HG03354 (cell line): Measurements from ENCODE around the gene POU2AF2.
"Not testable (repeated sequence)": the region's sequence is repeated elsewhere in the genome, so short reads cannot be mapped to it uniquely, and the experiment has no call there.

ENCODE experiments used
- ATAC-seq: cut with Tn5 transposase; IDR thresholded peaks from one replicate; pipeline ENCODE4 v1.9.1; 2021; ENCODE audit warnings: mild to moderate bottlenecking; ENCODE audit not compliant: unreplicated experiment, poor library complexity, severe bottlenecking

POU2AF2 gene

DNA sequence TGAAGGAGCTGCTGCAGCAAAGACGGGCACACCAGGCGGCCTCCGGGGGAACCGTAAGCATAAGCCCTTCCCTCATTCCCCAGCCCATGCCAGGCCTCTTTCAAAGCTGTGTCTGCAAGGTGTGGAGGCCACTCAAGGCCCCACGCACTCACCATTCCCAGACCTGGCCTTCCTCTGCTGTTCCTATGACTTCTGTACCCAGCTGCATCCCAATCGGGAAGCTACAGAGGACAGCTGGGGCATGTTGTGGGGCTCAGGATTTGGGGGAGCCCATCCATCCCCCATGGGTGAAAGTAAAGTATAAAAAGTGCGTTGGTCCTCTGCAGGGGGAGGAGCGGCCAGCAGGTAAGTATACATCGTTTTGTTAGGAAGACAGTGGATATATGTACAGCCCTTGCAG lies 55.0 kb downstream of the POU2AF2 start:
- ATAC-seq = no peak

- peak; percentile 54 for ATAC-seq
These were observed 55.7 kb downstream of the POU2AF2 start for GRCh38 chr11:111301004-111301841.

GRCh38 chr11:111301842-111302118 lies 56.3 kb downstream of the POU2AF2 start:
- ATAC-seq = no peak

- no peak for ATAC-seq
These were observed 56.8 kb downstream of the POU2AF2 start for GRCh38 chr11:111302298-111302697.

- ATAC-seq = no peak
These were observed 57.9 kb downstream of the POU2AF2 start for GRCh38 chr11:111303461-111303860.

DNA sequence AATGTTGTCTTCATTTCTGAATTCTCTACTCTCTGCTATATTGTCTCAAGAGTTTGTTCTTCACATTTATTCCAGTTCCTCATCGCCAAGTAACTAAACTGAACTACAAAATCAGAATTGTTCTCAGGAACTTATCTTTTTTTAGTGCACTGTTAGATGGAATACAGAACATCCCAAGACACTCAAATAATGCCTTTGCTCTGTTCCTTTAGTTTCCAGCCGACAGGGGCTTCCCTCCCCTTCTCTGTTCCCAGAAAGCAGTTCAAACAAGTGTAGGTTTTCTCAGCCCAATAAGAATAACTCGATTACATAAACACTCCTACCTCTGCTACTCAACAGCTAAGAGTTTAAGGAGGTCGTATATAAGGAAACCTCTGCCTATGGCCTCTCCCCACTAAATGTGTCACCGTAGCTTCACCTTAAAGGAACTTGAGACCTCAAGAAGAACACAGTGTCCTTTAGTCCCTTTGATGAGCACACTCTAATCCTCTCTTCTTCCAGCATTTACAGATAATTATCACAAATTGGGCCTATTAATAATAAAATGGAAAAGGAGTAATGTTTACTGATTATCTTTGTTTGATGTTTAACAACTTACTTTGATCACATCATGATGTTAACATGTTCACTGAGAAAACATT lies 59.8 kb downstream of the POU2AF2 start:
- no peak for ATAC-seq

DNA sequence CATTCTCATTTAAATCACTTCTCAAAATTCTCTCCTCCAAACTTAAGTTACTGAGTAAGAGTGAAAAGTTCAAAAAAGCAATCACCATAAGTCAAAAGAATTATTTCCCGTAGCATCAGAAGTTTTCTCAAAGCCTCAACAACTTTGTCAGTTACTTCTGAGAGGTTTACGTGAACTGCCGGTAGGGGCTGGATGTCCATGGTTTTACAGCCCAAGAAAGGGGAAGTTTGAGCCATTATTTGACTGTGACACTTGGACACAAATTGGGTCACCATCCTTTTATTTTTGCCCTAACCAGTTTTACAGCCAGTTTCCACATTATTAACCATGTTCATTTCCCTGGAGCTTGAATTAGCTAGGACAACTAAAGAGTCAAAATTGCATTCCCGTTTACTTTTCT lies 60.4 kb downstream of the POU2AF2 start:
- ATAC-seq = no peak

DNA sequence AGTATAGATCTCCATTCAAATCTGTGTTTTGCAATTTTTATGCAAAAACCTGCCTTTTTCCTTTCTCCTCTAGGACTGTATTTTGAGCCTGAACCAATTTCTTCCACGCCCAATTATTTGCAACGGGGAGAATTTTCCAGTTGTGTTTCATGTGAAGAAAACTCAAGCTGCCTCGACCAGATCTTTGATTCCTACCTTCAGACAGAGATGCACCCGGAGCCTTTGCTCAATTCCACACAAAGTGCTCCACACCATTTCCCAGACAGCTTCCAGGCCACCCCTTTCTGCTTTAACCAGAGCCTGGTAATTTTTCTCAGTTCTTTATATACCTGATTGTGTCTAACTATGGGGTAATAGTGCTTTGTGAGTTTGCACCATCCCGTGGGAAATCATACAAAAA lies 60.8 kb downstream of the POU2AF2 start:
- no peak for ATAC-seq

DNA sequence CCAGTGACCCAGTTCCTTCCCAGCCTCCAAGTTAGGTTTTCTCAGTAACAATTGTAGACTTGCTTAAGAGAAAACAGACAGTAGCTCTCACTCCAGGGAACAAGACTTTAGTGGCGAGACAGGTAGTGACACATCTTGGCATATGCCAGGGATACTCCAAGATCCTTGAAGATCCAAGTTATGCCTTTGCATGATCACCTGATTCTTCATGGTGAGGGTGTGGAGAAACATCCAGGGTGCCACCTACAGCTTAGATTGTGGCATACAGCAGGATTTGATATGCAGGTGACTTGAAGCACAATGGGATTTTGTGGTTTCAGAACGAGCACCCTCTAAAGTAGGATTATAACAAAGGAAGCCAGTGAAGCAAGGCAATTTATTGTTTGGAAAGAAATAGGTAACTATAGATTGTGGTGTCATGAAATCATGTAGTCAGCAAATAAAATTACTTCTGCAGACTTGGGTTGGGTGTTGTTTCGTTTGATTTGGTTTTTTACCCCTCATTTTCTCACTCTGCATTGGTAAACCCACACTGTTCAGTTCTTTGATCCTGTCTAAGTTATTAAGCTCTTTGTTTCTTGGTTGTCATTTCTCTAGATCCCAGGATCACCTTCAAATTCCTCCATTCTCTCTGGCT lies 62.1 kb downstream of the POU2AF2 start:
- no peak for ATAC-seq

- ATAC-seq = no peak
These were observed 62.6 kb downstream of the POU2AF2 start for GRCh38 chr11:111308140-111308539.

DNA sequence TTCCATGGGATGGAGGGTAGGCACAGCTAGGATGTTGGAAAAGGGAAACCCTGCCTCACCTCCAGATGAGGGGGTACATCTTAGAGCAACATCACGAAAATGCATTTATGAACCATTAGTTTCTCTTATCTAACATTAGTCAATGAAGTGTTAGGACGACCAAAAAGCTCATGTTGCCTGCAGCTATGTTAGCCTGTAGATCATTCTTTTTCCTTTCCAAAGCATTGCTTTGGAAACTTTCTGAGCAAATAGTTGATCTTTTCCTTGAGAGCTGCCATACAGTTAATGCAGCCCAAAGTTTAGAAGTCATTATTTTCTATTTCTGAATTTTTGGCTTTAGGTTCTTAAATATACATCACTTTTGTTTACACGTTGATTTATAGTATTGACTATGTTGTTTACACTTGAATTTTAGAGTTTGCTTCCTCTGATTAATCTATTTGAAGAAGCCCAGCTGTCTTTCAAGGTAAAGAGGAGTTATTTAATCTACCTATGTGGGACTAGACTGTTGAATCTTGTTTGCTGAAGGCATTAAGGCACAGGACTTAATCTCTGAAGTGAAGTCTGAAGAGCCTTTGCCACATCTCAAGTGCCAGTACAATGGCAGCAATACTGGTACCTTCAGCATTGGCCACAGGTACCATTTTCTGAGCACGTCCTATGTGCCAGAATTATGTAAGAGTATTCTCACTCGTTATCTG lies 63.8 kb downstream of the POU2AF2 start:
- no peak for ATAC-seq

GRCh38 chr11:111310088-111310487 lies 64.6 kb downstream of the POU2AF2 start:
- ATAC-seq = no peak

DNA sequence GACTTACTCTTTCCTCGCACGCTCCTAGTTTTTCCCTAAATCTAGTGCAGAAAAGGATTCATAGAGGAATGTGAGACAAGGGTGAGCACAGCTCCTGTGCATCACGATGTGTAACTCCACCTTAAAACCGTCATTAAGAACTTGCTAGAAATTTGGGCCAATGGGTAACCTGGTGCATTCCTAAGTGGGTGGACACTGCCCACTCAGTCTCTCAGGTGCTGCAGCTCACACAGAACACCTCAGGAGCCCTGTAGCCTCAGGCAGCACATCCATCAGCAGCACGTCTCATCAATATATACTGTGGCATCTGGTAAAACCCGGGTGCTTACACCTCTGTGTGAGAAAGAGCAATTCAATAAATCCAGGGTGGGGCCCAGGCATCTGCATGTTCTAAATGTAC lies 65.2 kb downstream of the POU2AF2 start:
- no peak for ATAC-seq

- ATAC-seq = no peak
These were observed 66.6 kb downstream of the POU2AF2 start for GRCh38 chr11:111312076-111312475.

DNA sequence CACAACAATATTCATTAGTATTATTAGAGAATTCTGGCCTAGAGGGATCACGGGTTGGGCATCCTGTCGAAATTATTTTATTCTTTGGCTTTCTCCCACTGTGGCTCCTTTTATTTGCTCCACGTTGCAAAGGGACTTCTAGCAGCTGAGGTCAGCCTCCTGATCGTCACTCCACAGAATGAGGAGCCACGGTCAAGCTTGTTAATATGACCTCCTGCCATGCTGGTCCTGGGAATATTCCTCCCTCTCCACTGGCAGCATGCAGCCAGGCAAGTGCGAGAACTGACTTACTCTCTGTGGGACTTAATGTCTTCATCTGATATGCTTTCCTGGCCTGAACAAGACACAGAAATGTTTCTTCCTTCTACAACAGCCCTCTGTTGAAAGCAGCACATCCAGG lies 73.8 kb downstream of the POU2AF2 start:
- no peak for ATAC-seq

GRCh38 chr11:111320199-111320598 lies 74.7 kb downstream of the POU2AF2 start:
- not testable (repeated sequence) for ATAC-seq

DNA sequence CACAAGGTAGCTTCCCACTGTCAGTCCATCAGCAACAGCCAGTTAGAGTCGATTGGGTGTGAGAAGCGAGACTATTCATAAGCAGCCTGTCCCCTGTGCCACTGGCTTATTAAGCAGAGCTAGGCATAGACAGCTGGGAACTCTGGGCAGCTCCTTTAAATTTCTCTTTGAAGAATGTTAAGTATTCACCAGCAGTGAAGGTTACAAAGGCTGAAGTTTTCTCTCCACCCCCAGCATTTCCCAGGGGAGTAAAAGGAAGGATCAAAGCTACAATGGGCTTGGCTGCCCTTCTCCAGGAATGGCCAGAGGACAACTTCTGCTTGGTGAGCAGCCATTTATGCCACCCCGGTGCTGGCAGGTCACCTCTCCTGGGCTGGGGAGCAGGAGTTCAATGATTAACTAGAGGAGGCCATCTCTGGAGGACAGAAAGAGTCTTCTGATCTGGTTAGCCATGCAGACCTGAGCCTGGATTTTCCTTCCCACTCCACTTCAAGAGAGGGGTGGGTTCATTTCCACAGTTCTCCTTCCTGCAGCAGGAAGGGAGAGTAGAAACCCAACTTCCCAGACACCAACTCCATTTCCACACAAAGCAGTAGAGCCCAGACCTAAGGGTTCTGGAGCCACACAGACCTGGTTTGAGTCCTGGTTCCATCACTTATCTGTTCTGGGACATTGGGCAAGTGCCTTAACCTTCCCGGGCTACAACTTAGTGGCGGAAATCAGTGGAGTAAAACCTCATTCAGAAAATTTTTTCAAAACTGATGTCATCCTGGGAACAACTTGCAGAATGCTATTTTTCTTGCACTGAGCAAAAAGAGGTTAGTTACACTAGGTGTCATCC lies 75.4 kb downstream of the POU2AF2 start:
- ATAC-seq = no peak

- ATAC-seq = no peak
These were observed 77.0 kb downstream of the POU2AF2 start for GRCh38 chr11:111322534-111322933.

DNA sequence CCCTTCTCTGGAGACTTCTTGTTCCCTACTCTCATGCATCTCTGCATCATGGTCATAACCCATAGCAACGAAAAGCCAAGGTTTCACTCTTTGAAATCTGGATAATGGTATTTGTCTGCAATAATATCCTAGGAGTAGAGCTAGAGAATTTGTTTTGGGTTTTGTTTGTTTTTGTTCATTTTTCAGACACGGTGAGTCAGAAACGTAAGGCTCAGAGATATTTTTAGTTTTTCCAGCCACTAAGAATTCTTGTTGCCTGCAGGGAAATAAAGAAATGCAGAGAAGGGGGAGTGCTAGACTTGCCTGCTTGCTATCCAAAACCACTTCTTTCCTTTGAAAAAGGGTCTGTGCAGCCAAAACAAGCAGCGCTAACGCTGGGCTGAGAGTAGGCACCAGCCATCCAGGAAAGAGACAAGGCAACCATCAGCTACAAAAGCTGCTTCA lies 78.8 kb downstream of the POU2AF2 start:
- ATAC-seq = no peak

- no peak for ATAC-seq
These were observed 79.7 kb downstream of the POU2AF2 start for GRCh38 chr11:111325259-111325658.
